ENCODE results near the gene IL36B.

The IL36B gene

DNA sequence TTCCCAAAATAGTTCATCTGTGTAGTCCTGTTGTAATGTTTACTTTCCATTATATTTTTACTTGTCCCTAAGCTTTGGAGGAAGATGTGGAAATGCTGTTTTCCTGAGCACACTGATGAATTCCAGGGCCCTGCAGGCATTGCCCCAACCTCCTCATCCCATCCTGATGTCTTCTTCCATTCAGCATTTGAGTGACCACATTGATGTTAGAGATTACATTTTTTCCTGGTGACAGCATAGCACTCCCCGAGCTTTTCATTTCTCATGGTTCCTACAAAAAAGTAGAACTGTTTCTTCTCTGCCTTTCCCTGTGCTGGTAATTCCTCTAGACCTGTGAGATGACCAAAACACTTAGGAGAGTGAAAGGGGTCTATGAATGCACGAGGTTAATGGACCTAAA lies 42.6 kb downstream of the IL36B start:
- no peaks in the 10 kb centered on the region for H3K36me3 ChIP-seq (ENCODE audit: insufficient read depth, low read length)
- no peaks in the 10 kb centered on the region for H3K4me1 ChIP-seq (ENCODE audit: insufficient read depth, low read length)
- no peak overlapping the region for H3K4me3 ChIP-seq (ENCODE audit: low read length)
- no peak overlapping the region for H3K9ac ChIP-seq (ENCODE audit: low read depth, low read length)
- H3K9me3 ChIP-seq (ENCODE audit: insufficient read depth, low read depth, low read length), result no peaks in the 10 kb centered on the region
- no peaks in the 10 kb centered on the region; the same call in none of the 2 replicates for H3K27me3 ChIP-seq (ENCODE audit: insufficient read depth, low read length)
- H3K27ac ChIP-seq (ENCODE audit: low read depth, low read length), result no peak overlapping the region
- 58% methylated on average over 2 of the region's 2 CpGs for WGBS

DNA sequence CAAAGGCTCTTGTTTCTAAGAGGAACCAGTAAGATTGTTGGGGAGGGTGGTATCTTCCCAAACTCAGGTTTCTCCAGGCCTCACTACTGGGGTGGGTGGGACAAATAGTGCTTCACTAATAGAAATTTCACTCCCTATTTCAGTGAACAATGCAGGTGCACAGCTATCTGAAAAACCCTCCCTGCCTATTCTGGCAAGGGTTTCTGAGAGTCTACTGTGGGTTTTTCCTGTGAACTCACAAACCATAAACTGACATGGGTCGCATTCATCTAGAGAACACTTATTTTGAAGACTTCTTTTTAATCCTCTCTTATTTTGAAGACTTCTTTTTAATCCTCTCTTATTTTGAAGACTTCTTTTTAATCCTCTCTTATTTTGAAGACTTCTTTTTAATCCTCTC lies 43.0 kb downstream of the IL36B start:
- Histone ChIP-seq H3K9ac (ENCODE audit: low read depth, low read length) (no peak overlapping the region), H3K36me3 (ENCODE audit: insufficient read depth, low read length) (no peaks in the 10 kb centered on the region), H3K4me1 (ENCODE audit: insufficient read depth, low read length) (no peaks in the 10 kb centered on the region), H3K27me3 (ENCODE audit: insufficient read depth, low read length) (no peaks in the 10 kb centered on the region; the same call in none of the 2 replicates), H3K27ac (ENCODE audit: low read depth, low read length) (no peak overlapping the region), H3K4me3 (ENCODE audit: low read length) (no peak overlapping the region), H3K9me3 (ENCODE audit: insufficient read depth, low read depth, low read length) (no peaks in the 10 kb centered on the region)
- 88% methylated on average over 1 of the region's 1 CpG for WGBS

DNA sequence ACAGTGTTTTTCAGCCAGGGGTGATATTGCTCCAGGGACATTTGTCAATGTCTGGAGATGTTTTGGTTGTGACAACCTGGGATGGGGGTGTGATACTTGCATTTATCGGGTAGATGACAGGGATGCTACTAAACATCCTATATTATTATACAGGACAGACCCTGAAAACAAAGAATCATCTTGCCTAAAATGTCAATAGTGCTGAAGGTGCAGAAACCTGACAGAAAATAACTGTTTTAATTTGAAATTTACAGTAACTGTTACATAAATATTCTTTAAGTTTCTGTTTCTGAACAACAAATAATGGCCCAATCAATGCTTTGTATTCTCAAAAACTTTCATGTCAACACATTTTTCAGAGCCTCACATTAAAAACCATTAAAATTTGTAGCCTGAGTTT lies 45.4 kb downstream of the IL36B start:
- Histone ChIP-seq H3K4me1 (ENCODE audit: insufficient read depth, low read length) (no peaks in the 10 kb centered on the region), H3K9ac (ENCODE audit: low read depth, low read length) (no peak overlapping the region), H3K27ac (ENCODE audit: low read depth, low read length) (no peak overlapping the region), H3K9me3 (ENCODE audit: insufficient read depth, low read depth, low read length) (no peaks in the 10 kb centered on the region), H3K36me3 (ENCODE audit: insufficient read depth, low read length) (no peaks in the 10 kb centered on the region), H3K27me3 (ENCODE audit: insufficient read depth, low read length) (no peaks in the 10 kb centered on the region; the same call in none of the 2 replicates), H3K4me3 (ENCODE audit: low read length) (no peak overlapping the region)
- WGBS, result no CpG with 5 or more reads among the region's 1 CpG

DNA sequence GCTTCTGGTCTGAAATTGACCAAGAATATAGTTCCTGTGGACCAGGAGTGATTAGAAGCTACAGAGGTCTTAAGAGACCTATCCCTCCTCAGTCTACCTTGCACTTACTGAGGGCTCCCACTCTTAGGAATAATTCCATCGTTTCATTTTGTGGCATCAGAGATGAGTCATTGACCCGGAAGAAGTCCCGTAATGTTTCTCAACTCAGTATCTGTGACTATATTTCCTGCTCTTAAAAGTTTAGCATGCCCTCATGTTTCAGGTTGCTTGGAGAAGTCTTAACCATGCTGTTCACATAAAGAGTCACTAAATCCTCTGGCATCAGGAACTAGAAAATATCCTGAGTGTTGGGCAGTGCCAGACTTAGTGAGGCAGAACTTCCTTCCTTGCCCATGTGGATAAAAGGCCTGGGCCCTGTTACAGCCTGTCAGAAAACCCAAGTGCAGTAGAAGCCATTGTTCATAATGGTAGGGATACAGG lies 47.6 kb downstream of the IL36B start, which contains the start of gene IL36A:
TSS of gene IL36A (plus strand) at position 430 of the 480 bp plus-strand sequence. CDS start 413 bp downstream, outside the sequence.
- H3K27me3 ChIP-seq (ENCODE audit: insufficient read depth, low read length), result no peaks in the 10 kb centered on the region; the same call in 1 of the 2 replicates
- H3K4me1 ChIP-seq (ENCODE audit: insufficient read depth, low read length), result no peaks in the 10 kb centered on the region
- no peak within 1 kb of the TSS for H3K9ac ChIP-seq (ENCODE audit: low read depth, low read length)
- WGBS, result 93% methylated on average over 3 of the region's 3 CpGs
- no peak within 1 kb of the TSS for H3K4me3 ChIP-seq (ENCODE audit: low read length)
- no peaks in the 10 kb centered on the region for H3K36me3 ChIP-seq (ENCODE audit: insufficient read depth, low read length)
- peaks cover 17% of the 10 kb centered on the region for H3K9me3 ChIP-seq (ENCODE audit: insufficient read depth, low read depth, low read length)
- H3K27ac ChIP-seq (ENCODE audit: low read depth, low read length), result no peak within 1 kb of the TSS

DNA sequence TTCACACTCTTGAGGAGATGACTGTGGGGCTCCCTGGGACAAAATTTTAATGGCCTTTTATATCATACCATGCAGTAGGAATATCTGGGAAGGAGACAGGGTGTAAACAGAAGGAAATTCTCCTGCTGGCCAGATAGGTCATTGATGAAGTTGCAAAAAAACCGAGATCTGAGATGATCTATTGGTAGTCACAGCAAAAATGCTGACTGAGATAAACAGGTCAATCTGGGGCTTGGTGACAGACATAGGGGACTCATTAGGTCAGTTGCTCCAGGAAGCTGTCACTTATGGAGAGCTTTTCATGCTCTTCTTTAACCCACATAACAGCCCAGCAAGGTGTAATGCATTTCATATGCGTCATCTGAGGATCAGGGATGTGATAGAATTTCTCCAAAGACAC lies 50.0 kb downstream of the IL36B start:
- Histone ChIP-seq H3K36me3 (ENCODE audit: insufficient read depth, low read length) (no peaks in the 10 kb centered on the region), H3K9ac (ENCODE audit: low read depth, low read length) (no peak overlapping the region), H3K27ac (ENCODE audit: low read depth, low read length) (no peak overlapping the region), H3K4me3 (ENCODE audit: low read length) (no peak overlapping the region), H3K9me3 (ENCODE audit: insufficient read depth, low read depth, low read length) (peaks cover 27% of the 10 kb centered on the region), H3K27me3 (ENCODE audit: insufficient read depth, low read length) (no peaks in the 10 kb centered on the region; the same call in 1 of the 2 replicates), H3K4me1 (ENCODE audit: insufficient read depth, low read length) (no peaks in the 10 kb centered on the region)
- WGBS, result 76% methylated on average over 2 of the region's 2 CpGs

DNA sequence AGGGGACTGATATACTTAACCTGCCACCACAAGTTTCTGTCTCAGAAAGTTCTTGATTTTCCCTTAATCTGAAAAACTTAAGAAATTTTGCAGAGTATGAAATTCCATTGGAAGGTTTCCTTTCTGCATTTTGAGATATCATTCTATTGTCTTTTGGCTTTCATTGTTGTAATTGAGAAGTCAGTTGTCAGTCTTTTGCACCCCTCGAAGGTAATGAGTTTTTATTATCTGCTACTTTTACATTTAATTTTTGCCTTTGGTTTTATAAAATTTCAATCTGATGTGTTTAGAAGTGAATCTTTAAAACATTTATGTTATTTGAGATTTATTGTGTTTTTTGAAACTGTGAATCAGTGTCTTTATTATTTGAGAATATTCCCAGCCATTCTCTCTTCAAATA lies 52.2 kb downstream of the IL36B start:
- Histone ChIP-seq H3K4me3 (ENCODE audit: low read length) (no peak overlapping the region), H3K9ac (ENCODE audit: low read depth, low read length) (no peak overlapping the region), H3K27me3 (ENCODE audit: insufficient read depth, low read length) (no peaks in the 10 kb centered on the region), H3K36me3 (ENCODE audit: insufficient read depth, low read length) (no peaks in the 10 kb centered on the region), H3K27ac (ENCODE audit: low read depth, low read length) (no peak overlapping the region), H3K9me3 (ENCODE audit: insufficient read depth, low read depth, low read length) (peaks cover 27% of the 10 kb centered on the region), H3K4me1 (ENCODE audit: insufficient read depth, low read length) (no peaks in the 10 kb centered on the region)
- no CpG with 5 or more reads among the region's 1 CpG for WGBS

DNA sequence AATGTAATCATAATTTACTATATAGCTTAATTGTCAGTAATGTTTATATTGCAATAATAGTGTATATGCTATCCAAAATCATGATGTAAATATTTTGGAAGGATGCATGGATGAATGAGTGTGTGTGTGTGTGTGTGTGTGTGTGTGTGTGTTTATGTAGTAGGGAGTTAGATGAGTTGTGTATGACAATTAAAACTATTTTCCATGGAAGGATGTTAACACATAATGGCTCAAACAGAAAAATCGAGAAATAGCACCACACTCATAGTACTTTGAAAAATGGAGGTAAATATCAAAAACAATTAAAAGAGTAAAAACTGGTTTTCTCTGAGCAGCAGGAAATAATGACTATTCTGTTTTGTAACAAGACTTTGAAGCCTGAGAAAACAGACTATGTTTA lies 55.5 kb downstream of the IL36B start:
- Histone ChIP-seq H3K9ac (ENCODE audit: low read depth, low read length) (no peak overlapping the region), H3K4me1 (ENCODE audit: insufficient read depth, low read length) (no peaks in the 10 kb centered on the region), H3K27ac (ENCODE audit: low read depth, low read length) (no peak overlapping the region), H3K36me3 (ENCODE audit: insufficient read depth, low read length) (no peaks in the 10 kb centered on the region), H3K9me3 (ENCODE audit: insufficient read depth, low read depth, low read length) (peaks cover 30% of the 10 kb centered on the region), H3K4me3 (ENCODE audit: low read length) (no peak overlapping the region), H3K27me3 (ENCODE audit: insufficient read depth, low read length) (no peaks in the 10 kb centered on the region)
- no CpG with 5 or more reads among the region's 1 CpG for WGBS

DNA sequence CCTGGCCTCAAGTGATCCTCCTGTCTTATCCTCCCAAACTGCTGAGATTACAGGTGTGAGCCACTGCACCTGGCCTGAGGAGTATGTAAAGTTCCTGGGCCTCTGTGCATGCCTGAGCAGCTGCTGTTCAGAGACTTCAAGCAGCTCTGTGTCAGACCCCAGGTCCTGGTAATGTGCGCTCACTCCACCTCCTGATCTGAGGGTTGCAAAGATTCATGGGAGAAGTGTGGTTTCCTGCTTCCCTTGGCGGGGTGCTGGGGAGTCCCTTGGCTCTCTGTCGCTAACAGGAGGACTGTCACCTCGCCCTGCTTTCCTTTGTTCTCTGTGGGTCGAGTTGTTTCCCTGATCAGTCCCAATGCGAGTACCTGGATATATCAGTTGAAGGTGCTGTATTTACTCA lies 56.0 kb downstream of the IL36B start:
- H3K27ac ChIP-seq (ENCODE audit: low read depth, low read length), result no peak overlapping the region
- no peaks in the 10 kb centered on the region for H3K27me3 ChIP-seq (ENCODE audit: insufficient read depth, low read length)
- no peaks in the 10 kb centered on the region for H3K36me3 ChIP-seq (ENCODE audit: insufficient read depth, low read length)
- no peaks in the 10 kb centered on the region for H3K4me1 ChIP-seq (ENCODE audit: insufficient read depth, low read length)
- no peak overlapping the region for H3K9ac ChIP-seq (ENCODE audit: low read depth, low read length)
- no peak overlapping the region for H3K4me3 ChIP-seq (ENCODE audit: low read length)
- whole genome bisulfite sequencing, result 91% methylated on average over 6 of the region's 6 CpGs
- peaks cover 28% of the 10 kb centered on the region for H3K9me3 ChIP-seq (ENCODE audit: insufficient read depth, low read depth, low read length)

DNA sequence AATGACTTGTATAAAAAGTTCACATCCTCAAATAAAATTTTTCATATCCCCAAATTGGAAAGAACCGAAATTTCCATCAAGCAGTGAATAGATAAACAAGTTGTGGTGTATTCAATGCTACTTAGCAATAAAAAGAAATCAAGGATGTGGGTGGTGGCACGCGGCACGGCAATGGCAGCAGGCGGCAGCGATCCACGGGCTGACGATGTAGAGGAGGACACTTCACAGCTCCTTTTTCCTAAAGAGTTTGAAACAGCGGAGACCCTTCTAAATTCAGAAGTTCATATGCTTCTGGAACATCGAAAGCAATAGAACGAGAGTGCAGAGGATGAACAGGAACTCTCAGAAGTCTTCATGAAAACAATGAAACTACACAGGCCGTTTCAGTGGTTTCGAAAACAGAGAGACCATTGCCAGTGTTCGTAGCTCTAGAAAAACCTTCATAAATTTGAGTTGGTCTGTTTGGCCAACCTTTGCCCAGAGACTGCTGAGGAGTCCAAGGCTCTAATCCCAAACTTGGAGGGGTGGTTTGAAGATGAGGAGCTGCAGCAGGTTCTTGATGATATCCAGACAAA lies 57.2 kb downstream of the IL36B start:
- 94% methylated on average over 14 of the region's 14 CpGs for WGBS
- Histone ChIP-seq H3K9me3 (ENCODE audit: insufficient read depth, low read depth, low read length) (peaks cover 24% of the 10 kb centered on the region), H3K27me3 (ENCODE audit: insufficient read depth, low read length) (no peaks in the 10 kb centered on the region), H3K4me3 (ENCODE audit: low read length) (no peak overlapping the region), H3K4me1 (ENCODE audit: insufficient read depth, low read length) (no peaks in the 10 kb centered on the region), H3K36me3 (ENCODE audit: insufficient read depth, low read length) (no peaks in the 10 kb centered on the region), H3K27ac (ENCODE audit: low read depth, low read length) (no peak overlapping the region), H3K9ac (ENCODE audit: low read depth, low read length) (no peak overlapping the region)

DNA sequence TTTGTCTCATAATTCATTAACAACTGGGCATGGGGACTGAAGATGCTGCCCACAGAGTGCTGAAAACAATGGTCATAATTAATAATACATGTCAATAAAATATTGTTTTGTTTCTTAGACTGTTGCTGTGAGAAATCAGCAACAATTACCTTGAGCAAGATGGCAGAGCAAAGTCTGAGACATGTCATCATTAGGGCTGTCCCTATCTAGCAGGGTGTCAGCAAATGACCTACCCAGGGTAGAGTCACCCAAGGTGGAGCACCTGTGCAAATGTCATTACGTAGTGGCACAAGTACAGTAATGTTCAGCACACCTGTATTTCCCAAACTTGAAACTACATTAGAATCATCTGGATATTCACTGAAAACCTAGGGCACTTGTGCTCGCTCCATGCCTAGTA lies 58.0 kb downstream of the IL36B start:
- H3K9me3 ChIP-seq (ENCODE audit: insufficient read depth, low read depth, low read length), result peaks cover 16% of the 10 kb centered on the region; the same call in 1 of the 2 replicates
- no peak overlapping the region for H3K4me3 ChIP-seq (ENCODE audit: low read length)
- 96% methylated on average over 2 of the region's 2 CpGs for WGBS
- no peaks in the 10 kb centered on the region for H3K4me1 ChIP-seq (ENCODE audit: insufficient read depth, low read length)
- no peaks in the 10 kb centered on the region for H3K36me3 ChIP-seq (ENCODE audit: insufficient read depth, low read length)
- no peaks in the 10 kb centered on the region for H3K27me3 ChIP-seq (ENCODE audit: insufficient read depth, low read length)
- H3K27ac ChIP-seq (ENCODE audit: low read depth, low read length), result no peak overlapping the region
- H3K9ac ChIP-seq (ENCODE audit: low read depth, low read length), result no peak overlapping the region

DNA sequence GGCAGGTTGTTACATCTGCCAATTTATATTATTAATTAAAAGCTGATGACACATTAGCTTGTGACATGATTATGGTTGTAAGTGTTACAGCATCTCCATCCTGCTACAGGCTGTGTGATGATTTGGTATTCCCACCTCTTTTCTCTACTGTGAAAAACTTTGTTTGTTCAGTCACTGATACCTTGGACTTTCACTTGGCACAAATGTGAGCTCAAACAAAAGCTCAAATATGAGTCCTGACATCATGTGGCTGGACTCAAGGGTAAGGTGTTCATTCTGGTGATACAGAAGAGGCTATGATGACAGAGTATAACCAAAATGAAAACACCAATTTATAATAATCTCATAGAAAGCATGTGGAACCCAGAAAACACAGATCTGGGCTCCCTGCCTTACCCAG lies 58.8 kb downstream of the IL36B start:
- no peak overlapping the region for H3K27ac ChIP-seq (ENCODE audit: low read depth, low read length)
- H3K9ac ChIP-seq (ENCODE audit: low read depth, low read length), result no peak overlapping the region
- H3K4me1 ChIP-seq (ENCODE audit: insufficient read depth, low read length), result no peaks in the 10 kb centered on the region
- no peak overlapping the region for H3K4me3 ChIP-seq (ENCODE audit: low read length)
- no peaks in the 10 kb centered on the region for H3K27me3 ChIP-seq (ENCODE audit: insufficient read depth, low read length)
- H3K9me3 ChIP-seq (ENCODE audit: insufficient read depth, low read depth, low read length), result peaks cover 13% of the 10 kb centered on the region; the same call in 1 of the 2 replicates
- no peaks in the 10 kb centered on the region for H3K36me3 ChIP-seq (ENCODE audit: insufficient read depth, low read length)

DNA sequence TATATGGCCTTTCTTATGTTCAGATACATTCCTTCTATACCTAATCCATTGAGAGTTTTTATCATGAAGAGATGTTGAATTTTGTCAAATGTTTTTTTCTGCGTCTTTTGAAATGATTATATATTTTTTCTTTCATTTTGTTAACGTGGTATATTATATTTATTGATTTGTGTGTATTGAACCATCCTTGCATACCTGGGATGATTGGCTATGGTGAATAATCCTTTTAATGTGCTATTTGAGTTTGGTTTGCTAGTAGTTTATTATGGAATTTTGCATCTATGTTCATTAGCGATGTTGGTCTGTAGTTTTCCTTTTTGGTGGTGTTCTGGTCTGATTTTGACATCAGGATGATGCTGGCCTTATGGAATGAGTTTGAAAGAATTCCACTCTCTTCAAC lies 63.1 kb downstream of the IL36B start:
- H3K27me3 ChIP-seq (ENCODE audit: insufficient read depth, low read length), result no peaks in the 10 kb centered on the region
- H3K4me1 ChIP-seq (ENCODE audit: insufficient read depth, low read length), result no peaks in the 10 kb centered on the region
- H3K9me3 ChIP-seq (ENCODE audit: insufficient read depth, low read depth, low read length), result peaks cover 14% of the 10 kb centered on the region; the same call in 1 of the 2 replicates
- H3K27ac ChIP-seq (ENCODE audit: low read depth, low read length), result no peak overlapping the region
- WGBS, result 90% methylated on average over 3 of the region's 3 CpGs
- H3K4me3 ChIP-seq (ENCODE audit: low read length), result no peak overlapping the region
- H3K9ac ChIP-seq (ENCODE audit: low read depth, low read length), result no peak overlapping the region
- no peaks in the 10 kb centered on the region for H3K36me3 ChIP-seq (ENCODE audit: insufficient read depth, low read length)
